ENCODE results near the gene GORASP2. TPM values are rescaled to one million over a fixed set of nuclear protein-coding genes. Genes with fewer than 3 reads are reported as not detected.

The GORASP2 gene
- total RNA-seq, 4 donors from 2014 or later: 42.7 to 50.5 (median 46.1) TPM

- ATAC-seq (ENCODE audit: low FRiP score) (no peak), DNase-seq (ENCODE audit: low spot score) (no peak)
- TF ChIP-seq CTCF (IDR thresholded peaks at IDR 0.05): no peak
Measured at GRCh38 chr2:170997893-170998597, 69.0 kb downstream of the GORASP2 start.

DNA sequence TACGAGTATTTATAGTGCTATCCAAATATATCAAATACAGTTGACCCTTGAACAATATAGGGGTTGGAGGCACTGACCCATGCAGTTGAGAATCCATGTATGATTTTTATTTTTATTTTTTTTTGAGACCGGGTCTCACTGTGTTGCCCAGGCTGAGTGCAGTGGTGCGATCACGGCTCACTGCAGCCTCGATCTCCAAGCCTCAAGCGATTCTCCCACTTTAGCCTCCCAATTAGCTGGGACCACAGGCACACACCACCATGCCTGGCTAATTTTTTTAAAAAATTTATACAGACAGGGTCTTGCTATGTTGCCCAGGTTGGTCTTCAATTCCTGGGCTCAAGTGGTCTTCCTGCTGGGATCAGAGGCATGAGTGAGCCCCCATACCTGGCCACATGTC is 70.6 kb downstream of the GORASP2 start:
- DNase-seq (ENCODE audit: low spot score): no peak
- TF ChIP-seq CTCF (IDR thresholded peaks at IDR 0.05): no peak
- no peak for ATAC-seq (ENCODE audit: low FRiP score)

GRCh38 chr2:171004363-171004762 is 75.3 kb downstream of the GORASP2 start:
- TF ChIP-seq CTCF (IDR thresholded peaks at IDR 0.05): no peak
- ATAC-seq (ENCODE audit: low FRiP score) (no peak), DNase-seq (ENCODE audit: low spot score) (no peak)

GRCh38 chr2:171004833-171005232 is 75.8 kb downstream of the GORASP2 start:
- DNase-seq (ENCODE audit: low spot score) (no peak), ATAC-seq (ENCODE audit: low FRiP score) (no peak)
- TF ChIP-seq CTCF (IDR thresholded peaks at IDR 0.05): no peak

DNA sequence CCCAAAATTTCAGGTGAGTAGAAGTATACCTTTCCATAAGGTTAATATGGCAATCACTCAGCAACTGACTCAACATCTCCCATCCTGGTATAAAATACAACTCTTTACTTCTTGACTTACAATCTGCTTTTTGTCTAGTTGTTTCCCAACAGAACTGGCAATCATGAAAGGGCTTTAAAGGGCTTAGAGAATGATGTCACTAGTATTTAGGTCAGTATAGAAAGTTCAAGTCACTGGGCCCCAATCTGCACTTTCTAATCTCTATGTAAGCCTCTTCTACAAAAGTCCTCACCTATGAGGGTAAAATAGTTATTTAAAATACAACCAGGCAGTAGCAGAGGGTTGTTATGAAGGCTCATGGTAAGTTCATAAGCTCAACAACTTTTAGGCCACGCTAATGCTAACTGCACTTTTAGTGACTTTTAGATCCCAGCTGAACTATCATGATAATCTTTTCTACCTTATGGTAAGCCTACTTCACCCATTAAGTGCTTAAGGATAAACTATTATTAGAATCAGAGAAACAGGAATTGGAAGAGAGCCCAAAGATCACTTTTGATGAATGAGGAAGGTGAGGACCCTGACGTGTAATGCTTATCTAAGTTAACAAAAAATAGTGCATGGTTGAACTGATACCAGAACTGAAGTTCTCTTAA is 79.6 kb downstream of the GORASP2 start:
- ATAC-seq (ENCODE audit: low FRiP score) (no peak), DNase-seq (ENCODE audit: low spot score) (no peak)
- TF ChIP-seq CTCF (IDR thresholded peaks at IDR 0.05): no peak

DNA sequence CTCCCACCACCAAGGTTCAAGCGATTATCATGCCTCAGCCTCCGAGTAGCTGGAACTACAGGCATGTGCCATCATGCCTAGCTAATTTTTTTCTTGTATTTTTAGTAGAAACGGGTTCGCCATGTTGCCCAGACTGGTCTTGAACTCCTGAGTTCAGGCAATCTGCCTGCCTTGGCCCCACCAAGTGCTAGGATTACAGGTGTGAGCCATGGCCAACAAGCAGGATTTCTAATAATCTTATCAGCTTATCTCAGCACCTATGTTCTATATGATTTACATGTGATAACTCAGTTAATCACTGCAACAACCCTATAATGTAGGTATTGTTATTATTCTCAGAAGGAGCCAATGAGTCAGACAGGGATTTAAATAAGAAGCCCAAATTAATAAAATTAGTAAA is 80.3 kb downstream of the GORASP2 start:
- ATAC-seq (ENCODE audit: low FRiP score): no peak
- no peak for TF ChIP-seq CTCF (IDR thresholded peaks at IDR 0.05)

DNA sequence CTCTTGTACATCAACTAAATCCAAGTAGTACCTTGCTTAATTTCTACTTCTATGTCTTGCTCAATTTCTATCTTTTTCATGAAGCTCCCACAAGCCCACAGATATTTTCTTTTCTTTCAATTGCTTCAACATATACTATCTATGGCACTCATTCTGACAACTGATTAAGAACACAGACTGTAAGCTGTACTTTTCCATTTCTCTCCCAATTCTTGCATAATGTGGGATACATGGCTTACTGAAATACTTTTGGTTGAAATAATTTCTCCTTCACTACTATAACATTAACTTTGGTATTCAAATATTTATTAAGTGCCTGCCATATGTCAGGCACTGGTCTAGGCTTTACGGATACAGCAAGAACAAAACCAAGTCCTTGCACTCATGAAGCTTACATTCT is 84.8 kb downstream of the GORASP2 start:
- TF ChIP-seq CTCF (IDR thresholded peaks at IDR 0.05): no peak
- ATAC-seq (ENCODE audit: low FRiP score): no peak

More for the DNA sequence above, 80.3 kb downstream of the GORASP2 start:
- no peak for DNase-seq (ENCODE audit: low spot score)

More for the DNA sequence above, 84.8 kb downstream of the GORASP2 start:
- DNase-seq (ENCODE audit: low spot score): no peak

Data from omental fat pad (tissue), 4 donors.